NCI-H82 treated with DMSO at 0.1 percent for 48 hours (cell line): Measurements from ENCODE around the gene PRSS57.
"Not testable (repeated sequence)": the region's sequence is repeated elsewhere in the genome, so short reads cannot be mapped to it uniquely, and the experiment has no call there.

ENCODE experiments used
- DNase-seq: peaks from one replicate; lab custom pipeline; 2025; ENCODE audit not compliant: unreplicated experiment; lab: John Stamatoyannopoulos, UW

The PRSS57 gene

GRCh38 chr19:676007-676338, 19.3 kb downstream of the PRSS57 start:
- no peak for DNase-seq

- no peak for DNase-seq
Measured at GRCh38 chr19:674282-675151, 20.7 kb downstream of the PRSS57 start.

- DNase-seq = no peak
Measured at GRCh38 chr19:670609-671075, 24.6 kb downstream of the PRSS57 start.

- DNase-seq = not testable (repeated sequence)
Measured at GRCh38 chr19:668675-669434, 26.4 kb downstream of the PRSS57 start.

- not testable (repeated sequence) for DNase-seq
Measured at GRCh38 chr19:666985-667573, 28.2 kb downstream of the PRSS57 start.

GRCh38 chr19:664913-665443, 30.3 kb downstream of the PRSS57 start:
- peak; percentile 63 for DNase-seq

- no peak for DNase-seq
Measured at GRCh38 chr19:663682-664117, 31.6 kb downstream of the PRSS57 start.

- peak; percentile 39 for DNase-seq
Measured at GRCh38 chr19:662962-663681, 32.1 kb downstream of the PRSS57 start, which contains the start of gene RNF126. Gene RNF126 (minus strand): TSS chr19:663214. CDS start chr19:663121, 93 bp downstream.

- no peak for DNase-seq
Measured at GRCh38 chr19:662207-662961, 32.9 kb downstream of the PRSS57 start.

- DNase-seq = no peak
Measured at GRCh38 chr19:661427-662196, 33.6 kb downstream of the PRSS57 start.

GRCh38 chr19:660793-661426, 34.3 kb downstream of the PRSS57 start:
- no peak for DNase-seq

GRCh38 chr19:658916-659839, 36.1 kb downstream of the PRSS57 start:
- DNase-seq = no peak

- DNase-seq = no peak
Measured at GRCh38 chr19:658059-658839, 37.0 kb downstream of the PRSS57 start.

GRCh38 chr19:657611-658010, 37.6 kb downstream of the PRSS57 start:
- no peak for DNase-seq

- DNase-seq = no peak
Measured at GRCh38 chr19:656751-657559, 38.3 kb downstream of the PRSS57 start.

GRCh38 chr19:655691-656090, 39.6 kb downstream of the PRSS57 start:
- no peak for DNase-seq
